Measurements from ENCODE around the gene CDH22. TPM values are rescaled to one million over a fixed set of nuclear protein-coding genes. Genes with fewer than 3 reads are reported as not detected.

CDH22 gene
- total RNA-seq, 1 donor from 2014 or later: under 0.01 TPM

DNA sequence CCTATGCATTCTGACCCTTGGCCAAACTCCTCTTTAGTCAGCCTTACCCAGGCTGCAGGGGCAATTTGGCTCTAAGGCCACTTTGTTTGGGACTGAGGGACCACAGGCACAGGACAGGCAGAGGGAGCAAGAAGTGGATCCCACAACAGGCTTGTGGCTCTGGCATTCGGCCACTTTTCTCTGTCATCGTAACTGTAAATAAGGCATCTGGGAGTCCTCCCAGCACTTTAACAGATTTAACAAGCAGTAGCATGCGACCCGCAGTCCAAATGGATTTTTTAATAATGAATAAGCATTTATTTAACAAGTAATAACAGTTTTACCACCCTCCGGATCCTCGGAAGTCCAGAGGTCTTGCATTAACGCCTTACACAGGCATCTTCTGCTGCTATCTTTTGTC is 16.1 kb upstream of the CDH22 start:
- no peak for DNase-seq (ENCODE audit: low read depth in 2 of 2)

DNA sequence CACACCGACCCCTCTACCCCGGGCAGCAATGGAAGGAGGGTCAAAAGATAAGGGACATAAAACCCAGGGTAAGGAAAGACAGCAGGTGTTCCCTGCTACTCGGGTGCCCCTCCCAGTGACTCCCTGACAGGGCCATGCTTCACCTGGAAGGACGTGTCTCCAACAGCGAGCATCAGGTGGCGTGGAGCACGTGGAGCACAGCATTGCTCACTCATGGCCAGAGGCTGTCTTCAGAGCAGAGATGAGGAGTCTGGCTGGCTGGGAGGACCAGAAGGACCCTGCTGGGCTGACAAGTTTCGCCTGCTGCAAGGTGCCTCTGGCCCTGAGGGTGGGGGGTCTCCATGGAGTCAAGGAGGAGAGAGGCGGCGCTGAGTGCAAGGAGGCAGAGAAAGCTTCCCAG is 15.3 kb upstream of the CDH22 start:
- DNase-seq (ENCODE audit: low read depth in 2 of 2): no peak

DNA sequence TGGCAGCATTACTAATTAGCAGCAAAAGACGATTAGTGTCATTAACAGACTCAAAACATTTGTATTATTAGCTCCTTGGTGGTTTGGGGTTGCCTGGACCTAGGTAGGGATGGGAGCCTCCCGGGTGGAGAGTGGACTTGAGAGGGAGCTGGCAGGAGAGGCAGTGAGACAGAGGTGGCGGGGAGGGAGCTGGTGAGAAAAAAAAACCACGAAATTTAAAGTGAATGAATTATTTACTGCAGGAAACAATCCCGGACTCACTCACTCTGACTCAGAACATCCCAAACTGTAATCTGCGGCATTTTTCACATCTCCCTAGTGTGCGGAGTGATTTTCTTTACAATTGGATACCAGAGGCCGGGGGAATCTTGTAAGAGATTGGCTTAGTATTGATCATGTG is 14.3 kb upstream of the CDH22 start:
- DNase-seq (ENCODE audit: low read depth in 2 of 2): no peak

DNA sequence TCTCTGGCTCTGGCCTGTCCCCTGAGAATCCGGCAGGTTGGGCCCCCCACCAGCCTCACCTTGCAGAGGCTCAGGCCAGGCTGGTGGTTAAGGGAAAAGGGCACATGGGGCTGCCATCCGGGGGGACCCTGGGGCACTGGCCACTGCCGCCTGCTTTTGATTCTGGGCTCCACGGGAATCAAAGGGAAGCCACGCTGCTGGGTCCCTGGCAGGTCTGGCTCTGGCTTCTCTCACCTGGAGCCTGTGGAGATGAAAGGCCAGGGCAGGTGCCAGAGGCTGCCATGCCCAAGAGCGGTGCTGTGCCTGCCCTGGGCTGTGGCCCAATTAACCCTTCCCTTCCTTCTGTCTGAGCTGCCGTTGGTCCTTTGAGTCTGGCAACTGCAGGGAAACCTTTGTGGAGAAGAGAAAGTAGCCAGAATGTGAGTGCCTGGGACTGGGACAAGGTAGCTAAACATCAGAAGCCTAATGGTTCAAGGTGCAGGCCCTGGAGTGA is 9.4 kb upstream of the CDH22 start:
- no peak for DNase-seq (ENCODE audit: low read depth in 2 of 2)

DNA sequence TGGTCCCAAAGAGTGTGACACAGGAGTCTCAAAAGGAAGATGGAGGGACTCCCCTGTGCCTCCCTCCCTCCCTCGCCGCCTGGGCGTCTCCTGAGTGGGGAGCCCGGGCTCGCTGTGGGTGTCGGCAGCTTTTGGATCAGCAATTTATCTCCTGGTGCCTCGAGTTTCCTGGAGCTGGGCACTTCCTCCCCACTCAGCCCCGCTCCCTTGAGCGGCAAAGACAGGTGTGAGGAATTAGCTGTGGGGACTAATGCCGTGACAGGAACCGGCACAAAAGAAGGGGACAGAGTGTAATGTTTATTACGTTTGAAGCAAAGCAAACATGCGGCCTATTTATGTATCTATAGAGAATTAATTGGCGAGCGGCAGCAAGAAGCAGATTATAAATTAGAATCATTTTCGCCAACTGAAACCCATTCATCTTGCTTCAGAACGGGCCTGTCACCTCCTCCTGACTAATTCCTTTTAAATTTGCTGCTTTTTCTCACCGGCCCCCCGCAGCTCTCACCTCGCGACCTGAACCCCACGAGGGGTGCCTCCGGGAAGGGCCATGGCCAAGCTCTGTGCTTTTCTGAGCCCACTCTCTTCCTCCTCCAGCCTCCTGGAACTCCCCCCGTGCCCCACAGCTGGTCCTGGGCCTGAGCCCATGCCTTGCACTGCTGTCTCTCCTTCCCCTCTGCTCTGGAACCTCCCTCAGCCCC is 8.8 kb upstream of the CDH22 start:
- DNase-seq (ENCODE audit: low read depth in 2 of 2): no peak

DNA sequence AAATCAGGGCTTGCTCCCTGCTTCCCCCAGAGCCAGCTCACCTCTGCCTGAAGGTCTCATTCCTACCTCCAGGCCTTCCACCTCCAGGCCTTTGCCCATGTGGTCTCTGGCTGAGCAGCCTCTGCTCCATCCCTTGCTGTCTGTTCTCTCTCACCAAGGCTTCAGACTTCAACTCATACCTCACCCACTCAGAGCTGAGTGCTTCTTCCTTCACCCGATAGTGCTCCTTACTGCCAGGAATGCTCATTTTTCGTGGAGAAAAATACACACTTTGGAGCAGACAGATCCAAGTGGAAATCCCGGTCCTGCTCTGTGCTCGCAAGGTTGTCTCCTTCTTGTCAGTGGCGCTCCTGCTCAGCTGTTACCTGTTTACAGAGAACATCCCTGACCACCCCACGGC is 7.0 kb upstream of the CDH22 start:
- DNase-seq (ENCODE audit: low read depth in 2 of 2): no peak

DNA sequence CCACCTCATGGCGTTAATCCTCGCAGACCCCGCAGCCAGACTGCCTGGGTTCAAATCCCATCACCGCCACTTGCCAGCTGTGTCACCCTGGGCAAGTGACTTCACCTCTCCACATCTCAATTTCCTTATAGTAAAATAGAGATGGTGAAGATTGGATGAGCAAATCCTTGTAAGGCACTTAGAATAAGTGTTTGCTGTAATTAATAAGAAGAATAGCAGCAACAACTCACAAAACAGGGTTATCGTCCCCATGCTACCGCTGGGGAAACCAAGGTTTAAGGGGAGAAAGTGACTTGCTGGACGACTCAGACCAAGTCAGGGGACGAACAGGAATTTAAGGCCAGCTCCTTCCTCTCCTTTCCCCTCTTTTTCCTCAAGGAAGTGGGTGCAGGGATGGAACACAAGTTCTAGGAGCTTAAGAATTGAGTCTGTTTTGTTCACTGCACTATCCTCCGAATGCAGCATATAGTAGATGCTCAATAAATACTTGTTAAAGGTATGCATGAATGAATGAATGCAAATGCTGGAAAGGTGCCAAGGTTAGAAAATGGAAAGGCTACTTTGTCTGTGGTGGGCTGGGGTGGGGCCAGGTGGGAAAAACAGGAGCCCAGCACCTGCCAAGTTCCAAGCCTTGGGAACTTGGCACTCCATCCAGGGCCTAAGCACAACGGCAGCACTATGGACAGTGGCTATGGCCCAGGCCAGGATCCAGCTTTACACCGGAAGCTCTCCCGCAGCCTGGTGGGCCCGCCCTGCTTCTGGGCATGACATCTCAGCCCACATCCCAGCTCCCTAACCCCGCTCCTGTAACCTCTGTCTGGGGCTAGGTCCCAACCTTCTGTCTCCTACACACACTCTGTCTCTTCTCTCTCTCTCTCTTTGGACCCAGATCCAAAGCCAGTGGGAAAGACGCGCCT is 4.9 kb upstream of the CDH22 start:
- DNase-seq (ENCODE audit: low read depth in 2 of 2): no peak

DNA sequence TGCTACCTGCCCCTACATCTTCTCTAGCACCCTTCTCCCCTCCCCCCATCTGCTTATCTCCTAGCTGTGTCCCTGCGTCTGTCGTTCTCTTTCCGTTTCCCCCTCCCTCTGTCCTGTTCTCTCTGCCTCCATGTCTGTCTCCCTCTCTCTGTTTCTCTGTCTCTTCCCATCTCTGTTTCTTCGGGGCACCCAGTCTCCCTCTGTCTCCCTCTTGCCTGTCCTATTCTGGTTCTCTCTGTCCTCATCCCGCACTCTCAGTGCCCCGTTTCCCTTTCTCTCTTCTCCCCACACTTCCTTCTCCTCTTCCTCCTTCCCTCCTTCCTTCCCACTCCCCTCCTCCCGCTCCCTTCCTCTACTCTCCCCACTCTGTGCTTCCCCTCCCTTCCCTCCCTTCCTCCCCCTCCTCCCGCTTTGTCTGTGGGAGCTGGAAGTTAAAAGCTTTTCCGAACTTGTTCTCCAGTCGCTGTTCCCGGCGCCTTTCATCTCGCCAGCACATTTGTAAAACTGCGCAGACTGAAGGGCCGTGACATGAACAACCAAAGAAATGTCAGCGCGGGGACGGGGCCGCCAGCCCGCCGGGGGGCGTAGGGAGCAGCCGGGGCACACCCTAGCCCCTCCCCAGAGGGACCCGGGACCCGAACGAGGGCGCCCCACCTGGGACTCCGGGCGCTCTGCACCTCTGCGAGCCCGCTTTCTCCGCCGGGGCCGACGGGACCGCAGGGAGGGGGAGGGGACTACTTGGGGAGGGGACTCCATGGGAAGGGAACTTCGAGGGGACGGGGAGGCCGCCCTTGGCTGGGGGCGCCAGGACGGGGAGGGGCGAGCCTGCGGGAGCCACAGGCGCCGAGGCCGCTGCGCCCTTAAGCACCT is 4.0 kb upstream of the CDH22 start:
- DNase-seq (ENCODE audit: low read depth in 2 of 2): no peak

DNA sequence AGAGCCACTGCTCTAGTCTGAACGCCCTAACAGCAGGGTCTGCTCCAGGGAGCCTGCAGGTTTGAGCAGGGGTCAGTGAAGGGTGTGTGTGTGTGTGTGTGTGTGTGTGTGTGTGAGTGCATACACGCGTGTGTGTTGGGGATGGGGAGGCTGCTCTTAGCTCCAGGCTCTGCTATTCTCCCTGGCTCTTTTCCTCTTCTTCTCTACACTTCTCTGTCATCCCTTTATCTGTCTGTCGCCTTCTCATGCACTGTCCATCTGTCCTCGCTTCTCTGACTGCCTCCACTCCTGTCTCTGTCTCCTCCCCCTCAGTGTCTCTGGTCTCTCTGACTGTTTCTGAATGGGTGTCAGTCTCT is 3.4 kb upstream of the CDH22 start:
- DNase-seq (ENCODE audit: low read depth in 2 of 2): no peak

DNA sequence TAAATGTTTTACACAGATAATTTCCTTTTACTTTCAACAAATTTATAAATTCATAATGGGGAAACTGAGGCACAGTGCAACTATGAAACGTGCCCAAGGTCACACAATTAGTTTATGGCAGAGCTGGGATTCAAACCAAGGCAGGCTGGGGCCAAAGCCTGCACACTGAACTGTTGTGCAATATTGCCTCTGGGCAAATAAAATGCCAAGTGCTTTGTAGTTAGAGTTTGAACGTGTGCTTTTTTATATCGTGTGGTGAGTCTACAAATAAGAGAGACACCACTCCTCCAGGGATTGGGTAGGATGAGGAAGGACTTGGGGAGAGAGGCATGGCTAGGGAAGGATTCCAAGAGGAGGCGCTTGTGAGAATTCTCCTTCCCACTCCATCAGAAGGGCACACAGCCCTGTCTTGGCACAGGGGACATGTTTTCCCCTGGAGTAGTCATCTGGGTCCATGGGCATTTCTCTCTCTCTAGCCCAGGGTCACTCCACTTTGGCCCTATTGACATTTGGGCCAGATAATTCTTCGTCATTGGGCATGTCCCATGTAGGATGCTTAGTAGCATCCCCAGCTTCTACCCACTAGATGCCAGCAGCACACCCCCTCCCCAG is 2.8 kb upstream of the CDH22 start:
- DNase-seq (ENCODE audit: low read depth in 2 of 2): no peak

DNA sequence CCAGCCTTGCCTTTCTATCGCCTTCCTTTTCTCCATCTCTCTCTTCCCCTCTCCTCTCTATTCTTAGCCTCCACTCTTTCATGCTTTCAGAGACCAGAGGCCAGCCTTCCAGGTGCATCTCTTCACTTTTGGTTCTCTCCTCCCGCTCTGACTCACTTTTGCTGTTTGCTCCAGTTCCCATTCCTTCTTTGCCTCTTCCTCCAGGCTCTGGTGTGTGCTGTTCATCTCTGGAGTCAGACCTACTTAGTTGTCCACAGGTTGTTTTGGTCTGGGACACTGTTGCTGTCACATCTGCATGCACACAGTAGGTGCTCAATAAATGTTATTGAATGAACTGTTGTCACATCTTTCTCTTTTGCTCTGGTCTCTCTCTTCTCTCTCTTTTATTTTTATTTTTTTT is 1.6 kb upstream of the CDH22 start:
- no peak for DNase-seq (ENCODE audit: low read depth in 2 of 2)

DNA sequence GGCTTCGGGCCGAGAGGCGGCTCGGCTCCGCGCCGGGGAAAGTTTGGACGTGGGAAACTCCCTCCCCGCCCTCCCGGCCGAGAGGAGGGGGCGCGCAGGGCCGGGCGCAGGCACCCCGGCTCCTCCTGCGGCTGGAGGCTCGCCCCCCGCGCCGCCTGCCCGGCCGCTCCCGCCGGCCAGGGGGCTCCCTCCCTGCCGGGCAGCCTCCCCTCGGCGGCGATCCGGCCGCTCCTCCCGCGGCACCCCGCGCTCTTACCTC is 370 bp downstream of the CDH22 start:
- DNase-seq (ENCODE audit: low read depth in 2 of 2): no peak

DNA sequence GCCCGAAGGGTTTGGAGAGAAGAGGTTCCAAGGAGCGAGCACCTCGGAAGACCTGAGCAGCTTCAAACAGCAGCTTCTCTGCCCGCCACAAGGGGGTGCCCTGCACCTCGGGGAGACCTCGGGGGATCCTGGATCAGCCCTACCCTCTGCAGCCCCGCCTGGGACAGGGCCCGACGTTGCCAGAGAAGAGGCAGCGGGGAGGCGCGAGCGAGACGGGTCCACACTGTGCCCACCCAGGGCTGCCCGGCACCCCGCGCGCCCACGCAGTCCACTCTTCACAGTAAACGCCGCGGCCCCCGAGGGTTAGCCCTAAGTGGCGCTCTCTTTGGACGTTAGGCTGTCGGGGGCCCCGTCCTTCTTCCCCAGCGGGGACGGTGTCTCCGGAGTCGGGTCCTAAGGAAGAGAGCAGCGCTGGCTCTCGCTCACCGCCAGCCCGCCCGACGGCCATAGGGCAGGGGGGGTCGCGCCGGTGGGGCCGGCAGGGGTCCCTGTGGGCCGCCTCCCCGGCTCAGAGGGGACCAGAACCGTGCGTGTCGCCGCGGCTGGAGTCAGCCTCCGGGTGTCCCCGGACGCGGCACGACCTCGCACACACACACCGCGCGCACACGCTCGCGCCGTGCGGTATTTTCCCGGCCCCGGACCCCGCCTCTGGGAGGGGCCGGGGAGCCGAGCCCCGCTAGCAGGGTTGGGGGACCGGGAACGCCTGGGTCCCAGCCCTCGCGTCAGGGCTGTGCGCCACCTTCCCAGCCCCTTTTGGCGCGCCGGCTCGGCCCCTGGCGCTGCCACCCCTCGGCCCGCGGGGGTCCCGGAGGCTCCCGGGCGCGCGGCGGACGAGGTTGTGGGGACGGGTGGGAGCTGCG is 929 bp downstream of the CDH22 start:
- peak in 1 of 2 donors; percentile 47 for DNase-seq (ENCODE audit: low read depth in 2 of 2)

DNA sequence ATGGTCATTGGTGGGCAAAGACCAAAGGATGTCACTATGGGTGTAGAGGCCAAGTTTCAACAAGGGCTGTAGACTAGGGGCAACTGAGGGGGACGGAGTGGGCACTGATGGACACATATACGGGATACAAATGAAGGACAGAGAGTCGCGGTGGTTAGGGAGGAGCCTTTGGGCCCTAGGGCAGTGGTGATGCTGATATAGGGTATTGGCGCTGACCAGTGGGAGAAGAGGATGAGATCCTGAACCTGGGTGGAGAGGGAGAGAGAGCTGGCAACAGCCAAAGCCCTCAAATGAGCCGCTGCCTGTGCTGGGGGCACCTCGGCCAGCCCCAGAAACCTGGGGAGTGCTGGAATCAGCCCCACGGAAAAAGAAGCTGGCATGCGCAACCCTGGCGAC is 1.6 kb downstream of the CDH22 start:
- DNase-seq (ENCODE audit: low read depth in 2 of 2): no peak

DNA sequence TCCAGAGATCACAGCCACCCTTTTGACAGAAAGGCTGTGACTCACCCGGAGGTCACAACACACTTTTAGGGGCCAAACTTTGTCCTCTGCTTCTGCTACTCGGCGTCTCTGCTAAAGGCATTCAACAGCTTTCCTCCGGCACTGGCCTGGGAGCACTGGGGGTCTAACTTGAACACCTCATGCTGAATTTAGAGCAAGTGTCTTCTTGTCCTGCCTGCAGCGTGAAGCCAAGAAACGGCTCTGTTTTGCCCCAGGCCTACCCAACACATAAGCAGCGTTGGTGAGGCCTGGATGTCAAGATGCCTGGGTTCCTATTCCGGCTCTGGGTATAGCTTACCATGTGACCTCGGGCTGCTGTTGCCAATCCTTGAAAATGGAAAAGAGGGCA is 2.3 kb downstream of the CDH22 start:
- no peak for DNase-seq (ENCODE audit: low read depth in 2 of 2)

DNA sequence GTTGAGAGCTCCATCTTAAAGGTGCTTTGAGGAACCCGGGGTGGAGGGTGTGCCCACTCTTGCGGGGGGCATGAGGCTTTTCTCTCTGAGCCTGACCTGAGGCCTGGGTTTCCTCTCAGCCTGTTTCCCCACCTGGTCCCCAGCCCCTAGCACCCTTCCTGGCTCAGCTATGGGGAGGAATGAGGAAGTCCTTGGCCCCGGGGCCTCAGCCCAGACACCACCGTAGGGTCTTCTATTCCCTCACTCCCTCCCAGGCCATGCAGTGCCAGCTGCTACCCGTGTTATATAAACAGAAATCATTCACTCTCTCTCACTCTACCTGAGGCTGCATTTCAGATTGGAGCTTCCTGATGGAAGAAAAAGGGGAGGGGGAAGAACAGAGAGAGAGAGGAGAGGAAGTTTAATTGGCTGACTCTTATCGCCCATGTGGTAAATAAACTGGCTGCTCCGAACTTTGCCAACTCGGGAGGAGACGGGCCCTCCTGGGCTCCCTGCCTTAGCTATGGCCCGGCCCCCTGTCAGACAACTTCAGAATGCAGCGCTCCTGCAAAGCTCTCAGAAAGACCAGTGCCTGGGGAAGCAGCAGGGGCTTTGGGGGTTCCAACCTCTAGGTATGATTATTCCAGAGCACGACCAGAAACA is 2.8 kb downstream of the CDH22 start:
- DNase-seq (ENCODE audit: low read depth in 2 of 2): no peak

DNA sequence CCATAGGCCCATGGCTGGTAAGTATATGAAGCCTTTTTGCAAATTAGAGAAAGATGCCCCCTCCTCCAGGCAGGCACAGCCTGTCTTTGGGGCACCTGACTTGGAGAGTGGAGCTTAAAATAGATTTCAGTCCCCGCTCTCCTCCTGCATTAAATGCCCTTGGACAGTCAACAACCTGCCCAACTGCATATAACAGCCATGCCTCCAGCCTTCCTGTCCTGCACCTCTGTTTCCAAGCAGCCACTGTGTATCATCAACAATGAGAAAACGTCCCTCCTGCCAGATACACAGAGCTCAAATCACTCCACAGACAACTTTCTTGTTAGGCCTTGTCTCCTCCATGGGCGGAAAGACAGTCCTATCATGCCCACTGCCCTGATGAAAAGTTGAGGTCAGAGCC is 3.4 kb downstream of the CDH22 start:
- no peak for DNase-seq (ENCODE audit: low read depth in 2 of 2)

DNA sequence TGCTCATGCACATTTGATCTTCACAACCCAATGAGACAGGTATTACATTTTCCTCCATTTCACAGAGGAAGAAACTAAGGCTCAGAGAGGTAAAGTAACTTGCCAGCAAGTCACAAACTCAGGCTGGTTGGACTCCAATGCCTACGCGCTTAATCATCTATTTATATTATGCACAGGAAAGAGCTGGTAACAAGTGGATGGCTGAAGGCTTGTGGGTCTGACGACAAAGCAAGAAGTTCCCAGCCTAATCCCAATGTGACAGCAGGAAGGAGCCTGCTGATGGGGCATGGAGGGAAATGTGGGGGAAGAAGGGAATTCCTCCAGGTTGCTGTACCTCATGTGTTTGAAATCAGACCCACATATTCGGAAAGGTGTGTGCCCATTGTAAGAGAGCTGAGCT is 3.9 kb downstream of the CDH22 start:
- no peak for DNase-seq (ENCODE audit: low read depth in 2 of 2)

DNA sequence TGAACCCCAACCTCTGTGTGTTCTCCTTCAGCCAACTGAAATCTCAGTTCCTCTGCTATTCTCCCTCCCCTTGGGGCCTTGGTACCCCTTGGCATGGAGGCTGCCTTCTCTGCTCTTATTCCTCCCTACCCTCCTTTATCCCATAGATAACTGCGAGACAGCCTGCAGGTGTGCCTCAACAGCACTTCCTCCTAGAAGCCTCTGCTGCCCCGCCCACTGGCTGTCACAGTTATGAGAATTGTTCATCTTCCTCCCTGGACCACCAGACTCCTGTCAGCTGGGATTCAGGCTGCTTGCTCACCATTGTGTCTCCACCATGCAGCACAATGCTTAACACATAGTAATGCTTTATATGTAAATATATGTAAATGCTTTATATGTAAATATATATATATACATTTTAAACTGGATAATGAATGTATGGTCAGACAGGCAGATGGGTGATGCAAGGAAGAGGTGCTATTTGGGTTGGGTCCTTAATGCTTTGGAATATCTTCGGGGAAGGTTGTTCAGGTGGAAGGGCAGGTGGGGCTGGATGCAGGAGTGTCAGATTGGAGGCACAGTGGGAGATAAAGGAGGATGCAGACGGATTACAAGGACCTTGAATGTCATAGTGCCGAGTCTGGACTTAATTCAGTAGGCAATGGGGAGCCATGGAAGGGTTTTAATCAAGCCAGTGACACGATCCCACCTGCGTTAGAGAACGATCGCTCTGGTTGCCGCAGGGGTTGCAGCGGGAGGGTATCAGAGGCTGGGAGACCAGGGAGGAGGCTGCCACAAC is 4.9 kb downstream of the CDH22 start:
- no peak for DNase-seq (ENCODE audit: low read depth in 2 of 2)

DNA sequence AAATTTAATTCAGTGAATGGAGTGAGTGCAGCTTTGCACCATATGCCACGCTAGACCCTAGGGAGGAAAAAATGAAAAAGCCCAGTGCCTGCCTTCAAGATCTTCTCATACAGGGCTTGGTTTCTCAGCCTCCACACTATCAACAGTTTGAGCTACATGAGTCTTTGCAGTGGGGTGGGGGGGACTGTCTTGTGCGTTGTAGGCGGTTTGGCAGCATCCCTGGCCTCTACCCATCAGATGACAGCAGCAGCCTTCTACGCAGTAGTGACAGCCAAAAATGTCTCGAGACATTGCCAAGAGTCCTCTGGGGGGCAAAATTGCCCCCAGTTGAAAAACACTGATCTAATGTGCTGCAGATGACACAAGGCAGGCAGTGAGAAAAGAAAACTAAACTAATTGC is 6.2 kb downstream of the CDH22 start:
- DNase-seq (ENCODE audit: low read depth in 2 of 2): no peak

All from dermis microvascular lymphatic vessel endothelial cell (primary cell).